Aorta (tissue), 5 donors: ENCODE results near the gene SPG11. TPM values are rescaled to one million over a fixed set of nuclear protein-coding genes. Genes with fewer than 3 reads are reported as not detected.

Experiments used
- ATAC-seq: fragments of 200-7000 bp; cut with Tn5 transposase; one replicate; pipeline ENCODE4 v1.9.1; 2022; ENCODE audit warnings: moderate library complexity; ENCODE audit not compliant: low FRiP score
- DNase-seq, 2 donors: peaks; one replicate each; pipeline ENCODE4 v3.0.0-alpha.2; 2020
- H3K27ac ChIP-seq, 2 donors: one replicate each; pipeline ENCODE4 v1.5.1; 2013; ENCODE audit warnings: low read length in 2 of 2, mild to moderate bottlenecking in 2 of 2, moderate library complexity in 2 of 2, control low read depth in 1 of 2, inconsistent platforms in 1 of 2, low read depth in 1 of 2
- H3K27me3 ChIP-seq, 2 donors: one replicate each; pipeline ENCODE4 v1.6.1; 2013; ENCODE audit warnings: control low read depth in 1 of 2, low read length in 1 of 2, mild to moderate bottlenecking in 1 of 2, moderate library complexity in 1 of 2; ENCODE audit not compliant: insufficient read depth in 2 of 2, control insufficient read depth in 1 of 2
- H3K36me3 ChIP-seq, 2 donors: one replicate each; pipeline ENCODE4 v1.6.1; 2013; ENCODE audit warnings: control low read depth in 1 of 2, low read length in 1 of 2, mild to moderate bottlenecking in 1 of 2; ENCODE audit not compliant: insufficient read depth in 2 of 2, control insufficient read depth in 1 of 2
- H3K4me1 ChIP-seq, 2 donors: one replicate each; pipeline ENCODE4 v1.6.1; 2013; ENCODE audit warnings: low read length in 2 of 2, control low read depth in 1 of 2, mild to moderate bottlenecking in 1 of 2, moderate library complexity in 1 of 2; ENCODE audit not compliant: insufficient read depth in 2 of 2, control insufficient read depth in 1 of 2
- H3K4me3 ChIP-seq, 2 donors: one replicate each; pipeline ENCODE4 v1.5.1; 2013; ENCODE audit warnings: low read length in 2 of 2, control low read depth in 1 of 2, mild to moderate bottlenecking in 1 of 2
- H3K9me3 ChIP-seq: one replicate; pipeline ENCODE4 v1.6.1; 2013; ENCODE audit warnings: mild to moderate bottlenecking, low read length; ENCODE audit not compliant: control insufficient read depth
- whole genome bisulfite sequencing, 2 donors: extraction: QIAGEN DNeasy Blood & Tissue Kit; methylation state at CpG; one replicate each; pipeline ENCODE4 v1.1.7; 2013; 5-methylcytosine and 5-hydroxymethylcytosine counted together
- intact Hi-C, 2 donors: fragments of 100-400 bp; cut with DNase I; formaldehyde crosslinking; loops; one replicate each; pipeline versions ENCODE4 v1.14.2 to v1.15.0; 2022
- polyA plus RNA-seq, 2 donors: library from polyadenylated mRNA; stranded (reverse); fragments of 200-250 nt; gene quantifications; one replicate each; pipeline ENCODE4 v1.2.3, GENCODE V29; 2013
- total RNA-seq, 2 donors: library from RNA; stranded (reverse); fragmentation: NEBNext Ultra II Directional; extraction: Animal tissue kit (Norgen Biotek cat#: 25700); gene quantifications; one replicate each; pipeline ENCODE4 v1.2.1, GENCODE V29; 2021
- donor health status: healthy with polysubstance abuse.
- donor health status: Bipolar disorder and iron deficiency.
- donor health status: DM: no; HTN: no; CAD: no.
- donor health status: DM: no; HTN: no; CAD: no.
- donor health status: DM: yes; HTN: yes; CAD: no.

SPG11 gene
- total and polyA plus RNA-seq, 4 donors, result 8.3 to 96.3 (median 43.5) TPM

DNA sequence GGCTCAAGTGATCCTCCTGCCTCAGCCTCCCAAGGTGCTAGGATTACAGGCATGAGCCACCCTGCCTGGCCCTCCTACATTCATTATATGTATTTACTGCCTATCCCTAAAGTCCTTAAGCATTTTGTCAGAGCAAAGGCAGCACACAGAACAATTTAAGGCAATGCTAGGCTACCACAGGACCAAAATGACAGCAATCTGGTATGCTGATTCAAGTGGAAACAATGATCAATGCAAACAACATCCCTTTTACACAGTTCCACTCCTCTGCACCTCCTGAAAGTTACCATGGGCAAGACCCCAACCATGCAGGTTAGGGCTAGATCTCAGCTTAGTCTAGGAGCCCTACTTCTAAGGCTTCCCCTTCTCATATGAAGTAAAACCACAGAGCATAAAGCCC lies 40.3 kb downstream of the SPG11 start:
- no peaks in the 10 kb centered on the region for H3K4me1 ChIP-seq
- ATAC-seq (no peak), DNase-seq (no peak)
- intact Hi-C loops, result no loop called here
- peaks cover 0 to 5% of the 10 kb centered on the region in 2 donors for H3K36me3 ChIP-seq
- H3K27me3 ChIP-seq, result no peaks in the 10 kb centered on the region
- H3K4me3 ChIP-seq, result no peak overlapping the region
- no peak overlapping the region for H3K27ac ChIP-seq
- no peaks in the 10 kb centered on the region for H3K9me3 ChIP-seq

DNA sequence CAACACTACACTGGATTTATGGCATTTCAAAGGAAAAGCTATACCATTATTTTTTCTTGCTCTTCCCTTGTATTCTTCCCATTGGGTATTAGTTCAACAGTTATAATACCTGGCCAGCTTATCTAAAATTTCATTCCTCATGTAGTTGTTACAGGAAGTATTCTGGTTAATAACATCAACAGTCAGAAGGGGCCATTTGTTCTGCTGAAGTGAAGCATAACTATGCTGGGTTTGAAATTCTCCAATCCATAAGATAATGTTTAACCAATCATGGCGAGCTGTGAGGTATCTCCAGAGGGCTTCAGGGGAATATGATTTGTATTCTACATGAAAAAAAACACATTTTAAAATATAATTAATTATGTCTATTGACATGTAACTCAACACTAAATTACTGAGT lies 43.4 kb downstream of the SPG11 start:
- peaks cover 0 to 1% of the 10 kb centered on the region in 2 donors for H3K36me3 ChIP-seq
- WGBS, 2 donors, result 94 to 95% methylated on average over 1 of the region's 1 CpG
- ATAC-seq, result no peak

DNA sequence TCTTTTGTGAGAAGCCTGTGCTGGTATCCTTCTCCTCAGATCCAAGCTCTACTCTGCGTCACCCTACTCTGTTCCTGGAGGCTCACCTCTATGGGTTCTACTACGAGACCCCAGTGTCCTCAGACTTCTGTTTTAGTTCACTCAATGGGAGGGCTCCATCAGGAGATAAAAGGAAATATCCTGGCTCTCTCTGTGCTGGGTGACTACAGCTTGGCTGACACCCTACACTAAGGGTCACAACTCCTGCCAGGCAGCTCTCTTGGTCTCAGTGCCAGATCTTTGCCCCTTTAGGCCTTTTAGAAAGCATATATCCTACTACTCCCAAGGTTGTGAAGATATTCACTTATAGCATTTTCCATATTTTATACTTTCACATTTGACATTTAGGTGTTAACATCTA lies 46.5 kb downstream of the SPG11 start:
- intact Hi-C loops, result no loop called here
- ATAC-seq (no peak), DNase-seq (no peak)
- H3K9me3 ChIP-seq, result no peaks in the 10 kb centered on the region
- 97 to 98% methylated on average over 2 of the region's 2 CpGs for WGBS, 2 donors
- no peaks in the 10 kb centered on the region for H3K27me3 ChIP-seq
- peaks cover 5 to 6% of the 10 kb centered on the region in 2 donors for H3K36me3 ChIP-seq
- H3K4me1 ChIP-seq, result no peaks in the 10 kb centered on the region
- H3K27ac ChIP-seq, result no peak overlapping the region
- H3K4me3 ChIP-seq, result no peak overlapping the region

More for the DNA sequence above, 43.4 kb downstream of the SPG11 start:
- H3K9me3 ChIP-seq, result no peaks in the 10 kb centered on the region
- intact Hi-C loops, result no loop called here
- H3K4me1 ChIP-seq, result no peaks in the 10 kb centered on the region
- no peak overlapping the region for H3K4me3 ChIP-seq
- H3K27me3 ChIP-seq, result no peaks in the 10 kb centered on the region
- H3K27ac ChIP-seq, result no peak overlapping the region
- no peak for DNase-seq

DNA sequence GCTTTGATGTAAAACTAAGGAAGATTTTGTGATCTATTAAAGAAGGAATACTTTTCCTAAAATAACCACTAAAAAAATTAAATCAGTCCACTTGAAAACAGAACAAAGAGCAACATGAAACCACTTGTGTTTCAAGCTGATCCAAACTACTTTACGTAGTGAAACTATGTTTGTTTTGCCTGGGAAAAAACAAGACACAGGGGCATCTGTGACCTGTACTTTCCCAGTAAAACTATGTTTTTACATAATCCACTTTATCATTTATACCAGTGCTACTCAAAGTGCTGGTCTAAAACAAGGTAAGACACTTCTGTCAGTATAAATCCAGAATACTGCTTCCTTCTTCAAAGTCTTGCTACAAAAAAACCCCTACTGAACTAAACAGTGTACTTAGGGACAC lies 56.7 kb downstream of the SPG11 start:
- peaks cover 0 to 6% of the 10 kb centered on the region in 2 donors for H3K36me3 ChIP-seq
- H3K4me1 ChIP-seq, result no peaks in the 10 kb centered on the region
- H3K9me3 ChIP-seq, result no peaks in the 10 kb centered on the region
- H3K4me3 ChIP-seq, result no peak overlapping the region
- ATAC-seq (no peak), DNase-seq (no peak)
- intact Hi-C loops, result no loop called here
- H3K27ac ChIP-seq, result no peak overlapping the region
- H3K27me3 ChIP-seq, result no peaks in the 10 kb centered on the region
- 77 to 82% methylated on average over 1 of the region's 1 CpG for WGBS, 2 donors

DNA sequence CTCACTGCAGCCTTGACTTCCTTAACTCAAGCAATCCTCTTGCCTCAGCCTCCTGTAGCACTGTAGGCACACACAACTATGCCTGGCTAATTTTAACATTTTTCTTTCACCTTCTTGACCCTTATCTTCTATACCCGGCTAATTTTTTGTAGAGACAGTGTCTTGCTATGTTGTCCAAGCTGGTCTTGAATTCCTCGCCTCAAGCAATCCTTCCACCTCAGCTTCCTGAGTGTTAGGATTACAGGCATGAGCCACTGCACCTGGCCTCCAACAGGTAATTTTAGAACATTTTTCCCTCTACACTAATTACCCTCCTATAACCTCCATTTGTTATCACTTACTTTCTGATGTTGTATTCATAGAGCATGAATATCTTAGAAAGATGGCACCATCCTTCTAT lies 60.3 kb downstream of the SPG11 start:
- peaks cover 0 to 4% of the 10 kb centered on the region in 2 donors for H3K36me3 ChIP-seq
- no peak for ATAC-seq

DNA sequence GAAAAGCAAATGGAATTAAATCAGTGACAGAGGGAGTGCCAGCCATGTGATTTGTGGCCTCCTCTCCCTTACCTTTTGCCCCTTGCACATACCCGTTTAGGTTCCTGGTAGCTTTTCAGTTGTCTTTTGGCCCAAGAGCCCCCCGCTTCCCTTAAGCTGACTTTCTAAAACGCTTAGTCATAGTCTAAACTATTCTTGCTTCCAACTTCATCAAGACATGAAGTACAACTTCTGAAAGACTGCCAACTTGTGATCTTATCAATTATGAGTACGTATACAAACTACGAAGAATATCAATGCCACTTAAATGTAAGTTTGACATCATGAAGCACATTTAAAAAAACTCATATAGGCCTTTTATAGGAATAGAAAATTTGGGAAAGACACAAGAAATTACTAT lies 64.6 kb downstream of the SPG11 start:
- ATAC-seq (no peak), DNase-seq (no peak)
- WGBS, 2 donors, result 14 to 17% methylated on average over 5 of the region's 5 CpGs
- peaks cover 4 to 8% of the 10 kb centered on the region in 2 donors for H3K36me3 ChIP-seq
- H3K4me3 ChIP-seq, result no peak overlapping the region
- peaks cover 0 to 4% of the 10 kb centered on the region in 2 donors for H3K4me1 ChIP-seq
- no peaks in the 10 kb centered on the region for H3K27me3 ChIP-seq
- H3K27ac ChIP-seq, result peak overlapping the region in 1 of 2 donors; percentile 54
- no peaks in the 10 kb centered on the region for H3K9me3 ChIP-seq
- intact Hi-C loops, result loop anchor here in 1 of 2 donors (5.0 kb wide), 1 partner anchor 138 kb away; the partner anchor contains the start of gene TRIM69

More for the DNA sequence above, 60.3 kb downstream of the SPG11 start:
- 95 to 98% methylated on average over 2 of the region's 2 CpGs for WGBS, 2 donors
- no peaks in the 10 kb centered on the region for H3K9me3 ChIP-seq
- peaks cover 0 to 4% of the 10 kb centered on the region in 2 donors for H3K4me1 ChIP-seq
- intact Hi-C loops, result no loop called here
- no peak overlapping the region for H3K27ac ChIP-seq
- DNase-seq, result no peak
- no peaks in the 10 kb centered on the region for H3K27me3 ChIP-seq
- no peak overlapping the region for H3K4me3 ChIP-seq

DNA sequence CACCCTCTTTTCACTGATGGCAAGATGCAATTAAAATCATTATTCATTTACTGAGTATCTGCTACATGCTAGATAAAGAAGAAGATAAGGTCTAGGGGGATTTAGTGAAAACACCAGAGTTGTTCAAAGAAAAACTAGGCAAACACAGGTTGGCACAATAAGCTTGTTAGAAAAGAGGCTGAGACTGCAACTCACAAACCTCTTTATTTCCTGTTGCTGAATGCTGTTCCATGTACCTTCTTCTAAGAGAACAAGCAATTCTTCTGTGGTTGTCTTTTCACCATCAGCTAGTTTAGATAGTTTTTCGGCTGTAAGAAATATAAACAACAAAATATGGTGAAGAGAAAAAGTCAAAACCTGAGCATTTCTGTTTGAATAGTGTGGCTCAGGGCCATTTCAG lies 65.4 kb downstream of the SPG11 start:
- Histone ChIP-seq H3K27ac (no peak overlapping the region), H3K27me3 (no peaks in the 10 kb centered on the region), H3K9me3 (no peaks in the 10 kb centered on the region), H3K4me3 (no peak overlapping the region), H3K4me1 (peaks cover 0 to 4% of the 10 kb centered on the region in 2 donors), H3K36me3 (peaks cover 4 to 10% of the 10 kb centered on the region in 2 donors)
- DNase-seq (no peak), ATAC-seq (no peak)
- intact Hi-C loops, result loop anchor here in 1 of 2 donors (5.0 kb wide), 1 partner anchor 139 kb away; the partner anchor contains the start of gene TRIM69
- WGBS, 2 donors, result 88 to 96% methylated on average over 1 of the region's 1 CpG

DNA sequence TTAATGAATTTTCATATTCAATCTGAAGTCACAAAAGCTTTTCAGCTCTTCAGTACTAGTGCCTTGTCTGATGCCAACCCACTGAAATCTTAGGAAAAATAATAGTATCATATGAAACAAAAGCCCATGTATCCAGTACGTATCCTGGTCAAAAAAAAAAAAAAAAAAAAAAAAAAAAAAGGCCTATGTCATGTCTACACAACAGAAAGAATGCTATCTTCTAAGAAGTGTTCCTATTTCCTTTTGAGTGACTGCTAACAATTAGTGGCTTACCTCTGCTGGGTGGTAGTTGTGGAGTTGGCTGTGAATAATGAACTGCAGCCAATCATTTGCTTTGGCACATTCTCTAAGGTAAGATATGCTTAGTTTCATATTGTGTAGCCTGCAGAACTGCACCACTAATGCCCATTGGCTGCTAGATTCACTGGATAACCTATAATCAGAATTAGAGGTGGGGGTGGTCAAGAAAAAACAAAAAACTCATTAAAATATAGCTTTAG lies 66.9 kb downstream of the SPG11 start:
- Histone ChIP-seq H3K4me3 (no peak overlapping the region), H3K9me3 (no peaks in the 10 kb centered on the region), H3K27me3 (no peaks in the 10 kb centered on the region), H3K27ac (no peak overlapping the region), H3K36me3 (peaks cover 7 to 10% of the 10 kb centered on the region in 2 donors), H3K4me1 (peaks cover 0 to 4% of the 10 kb centered on the region in 2 donors)
- WGBS, 2 donors, result 29 to 51% methylated on average over 1 of the region's 1 CpG
- ATAC-seq, result no peak
- intact Hi-C loops, result loop anchor here in 1 of 2 donors (5.0 kb wide), 1 partner anchor 141 kb away; the partner anchor contains the start of gene TRIM69
- no peak for DNase-seq
